GM18861 (cell line): ENCODE measurements around the gene CSRNP2.
"Not testable (repeated sequence)": the region's sequence is repeated elsewhere in the genome, so short reads cannot be mapped to it uniquely, and the experiment has no call there.

ENCODE experiments used
- ATAC-seq: cut with Tn5 transposase; IDR thresholded peaks from one replicate; pipeline ENCODE4 v1.9.1; 2021; ENCODE audit not compliant: unreplicated experiment

The CSRNP2 gene

GRCh38 chr12:51083126-51083833 is at the start of gene CSRNP2:
TSS of gene CSRNP2 (minus strand) at chr12:51083596. CDS start at chr12:51076561, 7,035 bp downstream.
- ATAC-seq: peak; percentile 92

- no peak for ATAC-seq
Observed at GRCh38 chr12:51132693-51133092, 49.3 kb upstream of the CSRNP2 start.

- no peak for ATAC-seq
Observed at GRCh38 chr12:51131745-51132521, 48.5 kb upstream of the CSRNP2 start.

GRCh38 chr12:51128919-51129318 is 45.5 kb upstream of the CSRNP2 start:
- ATAC-seq: no peak

- ATAC-seq: no peak
Observed at GRCh38 chr12:51127050-51127729, 43.8 kb upstream of the CSRNP2 start.

- ATAC-seq: no peak
Observed at GRCh38 chr12:51126297-51126696, 42.9 kb upstream of the CSRNP2 start.

GRCh38 chr12:51124504-51124903 is 41.1 kb upstream of the CSRNP2 start:
- no peak for ATAC-seq

GRCh38 chr12:51122844-51123243 is 39.4 kb upstream of the CSRNP2 start:
- ATAC-seq: no peak

GRCh38 chr12:51118706-51119105 is 35.3 kb upstream of the CSRNP2 start:
- ATAC-seq: no peak

GRCh38 chr12:51115533-51115932 is 32.1 kb upstream of the CSRNP2 start:
- no peak for ATAC-seq

GRCh38 chr12:51108136-51108535 is 24.7 kb upstream of the CSRNP2 start:
- ATAC-seq: no peak

GRCh38 chr12:51103977-51104376 is 20.6 kb upstream of the CSRNP2 start:
- ATAC-seq: no peak

- no peak for ATAC-seq
Observed at GRCh38 chr12:51098611-51099010, 15.2 kb upstream of the CSRNP2 start.

- ATAC-seq: no peak
Observed at GRCh38 chr12:51090705-51091229, 7.4 kb upstream of the CSRNP2 start.

GRCh38 chr12:51087818-51088217 is 4.4 kb upstream of the CSRNP2 start:
- no peak for ATAC-seq

- ATAC-seq: no peak
Observed at GRCh38 chr12:51086933-51087332, 3.5 kb upstream of the CSRNP2 start.

- no peak for ATAC-seq
Observed at GRCh38 chr12:51085757-51086156, 2.4 kb upstream of the CSRNP2 start.

GRCh38 chr12:51082561-51083125 is 753 bp downstream of the CSRNP2 start:
- ATAC-seq: no peak

GRCh38 chr12:51081421-51081820 is 2.0 kb downstream of the CSRNP2 start:
- no peak for ATAC-seq

GRCh38 chr12:51080136-51080535 is 3.3 kb downstream of the CSRNP2 start:
- ATAC-seq: no peak

- ATAC-seq: not testable (repeated sequence)
Observed at GRCh38 chr12:51078866-51079265, 4.5 kb downstream of the CSRNP2 start.
